ENCODE data around the gene CCDC33. TPM values are rescaled to one million over a fixed set of nuclear protein-coding genes. Genes with fewer than 3 reads are reported as not detected.

The CCDC33 gene
- total RNA-seq, 1 donor from 2014 or later, result 3.4 TPM

DNA sequence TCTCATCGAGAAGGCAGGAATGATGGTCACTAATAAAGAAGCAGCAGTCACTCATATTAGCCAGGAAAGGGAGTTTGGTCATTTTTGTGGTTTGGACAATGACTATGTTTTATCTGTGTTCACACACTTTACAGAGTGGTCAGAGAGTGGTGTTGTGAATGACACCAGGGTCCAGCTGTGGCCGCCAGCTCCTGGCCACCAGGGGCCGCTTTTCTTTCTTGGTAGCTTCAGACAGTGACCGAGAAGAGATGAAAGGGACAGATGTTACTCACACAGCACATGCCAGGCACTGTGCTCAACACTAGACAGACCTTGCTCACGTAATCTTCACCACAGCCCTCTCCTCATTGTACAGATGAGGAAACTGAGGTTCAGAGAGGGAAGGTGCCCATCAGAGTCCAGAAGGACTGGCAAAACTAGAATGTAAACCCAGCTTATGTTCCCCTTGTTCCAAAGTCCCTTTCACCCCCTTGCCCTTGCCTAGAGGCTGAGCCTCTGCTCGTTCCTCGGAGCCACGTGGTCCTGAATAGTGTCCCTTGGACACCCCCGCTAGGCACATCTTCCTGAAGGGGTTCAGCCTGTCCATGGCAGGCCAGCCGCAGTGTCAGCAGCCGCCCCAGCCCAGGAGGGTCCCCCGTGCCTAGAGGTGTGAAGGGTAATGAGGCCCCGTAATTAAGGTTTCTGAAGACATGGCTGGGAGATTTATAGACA lies 75.8 kb downstream of the CCDC33 start:
- no peak for DNase-seq (ENCODE audit: low spot score)

DNA sequence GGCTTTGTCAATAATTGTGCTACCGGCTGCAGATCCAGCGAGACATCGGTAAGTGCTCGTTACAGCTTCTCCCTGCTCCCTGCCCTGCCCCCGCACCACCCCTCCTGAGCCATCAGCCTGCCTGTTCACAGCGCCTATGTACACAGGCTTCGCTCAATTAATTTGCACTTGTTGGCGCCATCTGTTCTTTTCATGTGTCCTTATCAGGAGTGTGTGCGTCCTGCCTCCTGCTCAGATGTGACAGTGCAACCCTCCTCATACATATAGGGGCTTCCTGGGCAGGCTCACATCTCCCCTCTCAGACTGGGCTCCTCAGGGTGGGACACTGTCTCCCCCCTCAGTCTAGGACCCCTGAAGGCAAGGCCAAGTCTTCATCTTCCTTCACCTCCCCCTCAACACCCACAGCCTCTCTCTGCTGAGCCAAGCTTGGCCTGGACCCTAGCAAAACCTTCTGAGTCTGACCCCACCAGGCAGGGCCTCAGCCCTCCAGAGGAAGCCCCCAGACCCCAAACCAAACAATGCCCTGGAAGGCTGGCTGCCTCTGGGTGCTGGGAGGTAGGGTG lies 76.4 kb downstream of the CCDC33 start:
- DNase-seq (ENCODE audit: low spot score), result no peak

DNA sequence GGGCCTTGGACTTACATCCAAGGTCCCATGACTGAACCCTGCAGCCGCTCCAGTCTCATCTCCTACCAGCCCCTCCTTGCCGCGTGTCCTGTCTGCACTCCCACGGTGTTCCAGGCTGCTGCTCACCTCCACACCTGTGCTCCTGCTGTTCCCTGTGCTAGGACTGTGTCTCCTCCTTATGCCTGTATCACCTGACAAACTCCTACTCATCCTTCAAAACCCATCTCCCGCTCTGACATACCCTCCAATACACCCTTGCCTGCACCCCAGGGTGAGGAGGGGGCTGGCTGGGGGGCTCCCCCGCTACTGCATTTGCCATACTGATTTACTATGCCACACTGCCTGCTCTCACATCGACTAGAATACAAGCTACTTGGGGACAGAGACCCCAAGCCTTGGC lies 77.8 kb downstream of the CCDC33 start:
- no peak for DNase-seq (ENCODE audit: low spot score)

DNA sequence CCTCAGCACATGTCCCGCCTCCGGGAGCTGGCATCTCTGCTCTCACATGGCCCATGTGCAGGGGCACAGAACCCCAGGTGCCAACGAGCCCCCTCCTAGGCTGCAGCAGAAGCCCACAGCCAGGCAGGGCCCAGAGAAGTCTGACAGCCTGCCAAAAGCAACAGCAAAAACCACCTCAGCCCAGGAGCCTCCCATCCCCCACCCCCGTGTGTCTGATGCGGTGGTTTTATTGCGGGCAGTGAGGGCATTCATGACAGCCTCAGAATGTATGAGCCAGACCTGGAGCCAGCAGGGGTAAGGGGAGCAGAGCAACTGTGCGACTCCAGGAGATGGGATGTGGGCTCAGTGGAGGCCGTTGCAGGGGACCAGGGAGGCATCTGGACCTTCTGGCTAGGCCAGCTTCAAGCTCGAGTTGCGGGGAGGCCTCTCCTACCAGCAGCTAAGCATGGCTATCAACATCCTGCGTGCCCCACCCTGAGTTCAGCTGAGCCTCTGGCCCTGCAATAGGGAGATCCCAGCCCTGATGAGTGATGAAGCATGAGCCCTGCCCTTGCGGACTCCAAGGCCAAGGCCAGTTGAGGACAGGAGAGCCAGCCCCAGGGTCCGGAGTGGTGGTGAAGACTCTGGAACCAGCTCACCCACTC lies 78.8 kb downstream of the CCDC33 start:
- peak; percentile 66 for DNase-seq (ENCODE audit: low spot score)

DNA sequence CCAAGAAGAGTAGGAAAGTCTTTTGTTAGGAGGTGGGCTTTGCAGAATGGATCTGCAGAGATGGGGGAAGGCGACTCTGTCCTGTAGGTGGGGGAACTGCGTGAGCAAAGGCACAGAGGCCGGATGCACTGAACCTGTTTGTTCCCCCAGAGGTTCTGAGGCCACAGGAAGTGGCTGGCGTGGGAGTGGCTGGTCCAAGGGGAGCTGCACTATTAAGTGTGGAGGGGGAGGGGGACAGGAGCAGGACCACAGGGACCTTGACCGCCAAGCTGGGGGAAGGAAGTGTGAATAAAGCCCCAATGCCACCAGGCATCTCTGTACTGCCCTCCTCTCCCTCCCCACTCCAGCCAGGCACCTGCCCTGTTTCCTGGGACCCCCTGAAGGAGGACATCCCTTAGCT lies 79.5 kb downstream of the CCDC33 start:
- DNase-seq (ENCODE audit: low spot score), result no peak

DNA sequence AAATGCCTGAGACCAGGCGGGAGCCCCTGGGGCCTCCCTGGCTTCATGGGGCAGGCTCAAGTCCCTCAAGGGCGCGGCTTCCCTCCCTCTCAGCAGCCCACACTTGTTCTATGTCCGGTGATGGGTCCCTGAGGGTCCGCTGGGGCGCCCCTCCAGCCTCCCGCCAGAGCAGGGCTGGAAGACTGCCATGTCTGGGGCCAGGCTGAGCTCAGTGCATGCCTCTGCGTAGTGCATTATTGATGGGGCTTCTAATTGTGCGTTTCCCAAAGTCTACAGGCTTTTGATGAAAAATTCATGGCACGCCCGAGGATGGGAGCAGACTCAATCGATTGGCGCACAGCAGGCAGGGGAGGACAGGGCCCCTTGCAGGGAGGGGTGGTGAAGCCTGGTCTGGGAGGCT lies 80.0 kb downstream of the CCDC33 start:
- DNase-seq (ENCODE audit: low spot score), result peak; percentile 60

DNA sequence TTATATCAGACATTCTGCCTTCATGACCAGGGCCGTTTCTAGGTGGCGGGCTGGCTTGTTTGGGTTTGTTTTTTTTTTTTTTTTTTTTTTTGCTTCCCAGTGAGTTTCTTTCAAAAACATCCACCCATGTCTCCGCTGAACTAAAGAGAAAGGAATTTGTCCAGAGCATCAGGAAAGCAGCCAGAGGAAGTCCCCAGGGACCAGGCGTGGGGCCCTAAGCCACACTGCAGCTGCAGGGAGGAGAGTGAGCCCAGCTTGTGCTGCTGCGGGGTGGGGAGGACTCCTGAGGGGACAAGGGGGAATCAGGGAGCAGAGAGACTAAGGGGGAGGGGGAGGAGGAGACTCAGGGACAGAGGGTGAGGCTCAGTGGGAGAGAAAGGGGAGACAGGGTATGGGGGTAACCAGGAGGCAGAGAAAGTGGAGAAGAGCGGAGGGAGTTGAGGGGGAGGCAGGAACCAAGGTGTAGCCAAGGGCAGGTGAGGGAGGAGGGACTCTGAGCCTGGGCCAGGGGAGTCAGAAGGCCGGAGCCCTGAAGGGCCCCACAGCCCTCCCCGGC lies 81.8 kb downstream of the CCDC33 start:
- peak; percentile 96 for DNase-seq (ENCODE audit: low spot score)

DNA sequence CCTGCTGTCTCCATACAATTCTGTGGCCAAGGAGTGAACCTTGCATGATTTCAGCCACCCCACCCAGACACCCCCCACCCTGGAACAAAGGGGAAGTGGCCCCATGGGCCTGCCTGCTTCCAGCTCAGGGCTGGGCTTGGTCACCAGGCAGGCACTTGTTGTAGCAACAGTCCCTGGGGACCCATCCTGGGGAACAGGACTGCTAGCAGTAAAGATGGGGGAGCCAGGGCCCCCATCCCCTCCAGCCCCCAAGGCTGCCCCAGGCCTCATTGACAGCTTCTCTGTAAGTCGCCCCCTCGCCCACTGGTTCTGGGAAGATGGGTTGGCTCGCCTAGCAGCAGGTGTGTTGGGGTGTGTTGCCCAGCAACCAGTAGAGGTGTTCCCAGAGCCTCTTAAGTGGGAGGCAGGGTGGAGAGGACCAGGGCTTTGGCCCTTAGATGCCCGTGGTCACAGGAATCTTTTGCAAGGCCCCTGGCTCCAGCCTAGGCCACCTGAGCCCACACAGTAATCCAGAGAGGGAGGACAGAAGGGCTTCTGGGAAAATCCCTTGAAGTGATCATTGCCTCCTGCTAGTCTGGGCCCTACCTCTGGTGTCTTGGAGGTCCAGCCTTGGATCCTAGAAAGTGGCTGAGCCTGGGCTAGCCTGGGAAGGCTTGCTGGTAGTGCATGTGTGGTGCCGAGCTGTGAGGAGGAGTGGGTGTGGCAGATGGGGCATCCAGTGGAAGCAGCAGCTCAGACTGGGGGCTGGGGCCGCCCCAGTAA lies 82.4 kb downstream of the CCDC33 start:
- peak; percentile 56 for DNase-seq (ENCODE audit: low spot score)

DNA sequence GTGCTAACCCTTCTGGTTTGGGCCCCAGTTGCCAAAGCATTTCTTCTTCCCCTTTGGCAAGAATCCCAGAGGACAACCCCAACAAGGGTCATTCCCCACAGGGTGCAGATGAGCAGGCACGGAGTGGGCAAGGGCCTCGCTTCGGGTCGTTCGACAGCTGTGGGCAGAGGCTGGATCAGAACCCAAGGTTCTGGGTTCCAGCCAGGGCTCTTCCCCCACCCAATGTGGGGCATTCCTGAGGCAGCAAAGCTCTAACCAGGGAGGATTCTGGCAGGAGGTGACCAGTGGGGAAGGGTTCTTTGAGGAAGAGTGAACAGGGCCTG lies 83.0 kb downstream of the CCDC33 start:
- DNase-seq (ENCODE audit: low spot score), result no peak

DNA sequence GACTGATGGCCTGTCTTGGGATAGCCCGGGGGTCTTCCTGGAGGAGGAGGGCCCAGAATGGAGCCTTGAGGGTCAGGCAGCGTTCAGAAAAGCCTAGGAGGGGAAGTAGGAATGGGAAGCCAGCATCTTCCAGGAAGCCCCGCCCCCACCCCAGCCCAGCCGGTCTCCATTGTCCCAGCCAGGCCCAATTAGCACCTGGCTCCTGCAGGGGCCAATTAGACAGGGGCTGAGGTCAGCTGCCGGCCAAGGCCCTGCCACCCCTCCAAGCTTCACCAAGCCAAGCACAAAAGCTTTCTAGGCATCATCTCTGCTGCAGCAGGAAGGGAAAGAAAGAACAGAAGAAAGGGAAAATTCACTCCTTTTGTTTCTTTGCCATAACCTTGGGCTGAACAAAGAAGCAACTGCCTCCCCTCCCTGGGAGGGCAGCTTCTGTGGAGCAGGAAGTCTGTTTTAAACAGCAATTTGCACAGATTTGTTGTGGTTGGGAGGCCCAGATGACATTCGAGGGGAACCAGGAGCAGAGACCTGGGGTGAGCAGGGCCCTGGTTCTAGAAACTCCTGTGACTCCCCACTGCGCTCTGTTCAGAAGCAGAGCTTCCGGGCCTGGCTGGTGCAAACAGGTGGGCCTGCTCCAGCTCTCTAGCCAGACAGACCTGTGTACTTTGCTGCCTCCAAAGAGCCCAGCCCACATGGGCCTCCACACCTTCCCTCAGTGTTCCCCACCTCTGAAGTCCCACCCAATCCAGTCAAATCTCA lies 83.6 kb downstream of the CCDC33 start:
- no peak for DNase-seq (ENCODE audit: low spot score)

DNA sequence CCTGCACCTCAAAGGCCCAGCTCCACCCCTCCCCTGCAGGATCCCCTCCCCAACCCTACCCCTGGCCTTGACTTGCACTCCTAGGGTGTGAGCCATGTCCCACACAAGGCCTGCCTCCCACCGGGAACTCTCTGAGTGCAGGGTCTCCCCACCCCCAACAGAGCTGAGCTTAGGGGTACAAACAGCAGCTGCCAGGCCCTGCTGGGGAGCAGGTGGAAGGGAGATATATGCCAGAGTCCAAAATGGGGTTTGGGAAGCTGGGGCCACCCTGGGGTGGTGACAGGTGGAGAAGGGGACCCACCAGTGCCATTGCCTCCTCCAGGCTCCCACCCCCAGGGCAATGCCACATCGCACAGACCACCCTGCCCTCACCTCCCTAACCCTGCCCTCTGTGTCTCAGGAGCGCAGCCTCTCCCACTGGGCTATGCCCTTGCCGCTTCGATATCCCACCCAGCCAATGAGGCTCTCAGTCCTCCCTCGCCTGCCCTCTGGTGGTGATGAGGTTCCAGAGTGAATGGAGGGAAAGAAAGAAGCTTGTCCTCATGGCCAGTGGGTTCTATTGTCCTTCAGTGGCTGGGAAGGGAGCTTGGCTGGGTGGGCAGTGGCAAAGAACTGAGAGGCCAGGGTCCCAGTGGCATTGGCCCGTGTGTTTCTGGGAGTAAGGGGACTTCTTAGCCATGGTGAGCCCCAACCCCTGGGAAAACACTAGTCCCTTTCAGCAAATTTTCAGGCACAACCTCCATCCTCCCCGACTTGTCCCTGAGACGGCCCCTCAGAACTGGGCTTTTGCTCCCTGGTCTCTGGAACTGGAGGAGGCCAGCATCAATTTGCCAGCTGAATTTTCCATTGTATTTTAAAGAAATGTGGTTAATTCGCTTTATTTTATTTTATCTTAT lies 84.5 kb downstream of the CCDC33 start:
- DNase-seq (ENCODE audit: low spot score), result peak; percentile 66

DNA sequence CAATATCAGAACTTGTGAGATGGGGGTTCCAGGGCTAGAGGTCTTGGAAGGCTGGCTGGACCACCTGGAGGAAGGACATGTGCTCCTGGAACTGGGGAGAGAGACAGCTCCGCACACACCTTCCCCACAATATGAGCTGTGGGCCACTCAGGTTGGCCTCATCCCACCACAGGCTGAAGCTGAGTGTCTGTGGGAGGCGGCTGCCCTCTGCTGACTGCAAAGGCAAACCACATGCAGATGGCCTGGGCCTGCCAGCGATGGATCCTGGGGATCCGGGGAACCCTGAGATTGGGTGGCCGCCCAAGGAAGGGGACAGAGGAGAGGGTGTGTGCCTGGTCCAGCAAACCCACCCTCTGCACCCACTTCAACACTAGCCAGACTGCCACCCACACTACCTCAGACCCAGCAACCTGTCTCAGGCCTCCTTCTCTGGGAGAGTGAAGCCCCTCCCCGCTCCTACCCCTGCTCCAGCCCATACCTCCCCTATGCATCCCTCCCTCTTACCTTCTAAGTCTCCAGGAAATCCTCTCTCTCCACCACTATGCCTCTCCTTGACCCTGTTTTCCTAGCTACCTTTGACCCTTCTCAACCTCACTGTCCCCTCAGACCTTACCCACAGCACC lies 86.5 kb downstream of the CCDC33 start:
- DNase-seq (ENCODE audit: low spot score), result peak; percentile 64

DNA sequence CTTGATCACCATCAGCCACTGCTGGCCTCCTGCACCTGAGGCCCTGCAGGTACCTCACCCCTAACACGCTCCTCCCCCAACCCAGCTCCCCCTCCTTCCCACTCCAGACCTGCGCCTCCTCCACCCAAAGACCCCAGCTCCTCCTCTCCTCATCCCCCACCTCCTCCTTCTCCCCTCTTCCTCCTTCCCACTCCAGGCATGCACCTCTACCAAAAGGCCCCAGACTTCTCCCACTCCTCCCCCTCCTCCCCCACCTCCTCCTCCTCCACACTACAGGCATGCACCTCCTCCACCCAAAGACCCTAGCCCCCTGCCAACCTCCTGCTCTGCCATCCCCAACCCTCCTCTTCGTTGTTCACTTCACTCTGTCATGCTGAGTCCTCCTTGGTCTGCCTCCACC lies 88.6 kb downstream of the CCDC33 start:
- no peak for DNase-seq (ENCODE audit: low spot score)

DNA sequence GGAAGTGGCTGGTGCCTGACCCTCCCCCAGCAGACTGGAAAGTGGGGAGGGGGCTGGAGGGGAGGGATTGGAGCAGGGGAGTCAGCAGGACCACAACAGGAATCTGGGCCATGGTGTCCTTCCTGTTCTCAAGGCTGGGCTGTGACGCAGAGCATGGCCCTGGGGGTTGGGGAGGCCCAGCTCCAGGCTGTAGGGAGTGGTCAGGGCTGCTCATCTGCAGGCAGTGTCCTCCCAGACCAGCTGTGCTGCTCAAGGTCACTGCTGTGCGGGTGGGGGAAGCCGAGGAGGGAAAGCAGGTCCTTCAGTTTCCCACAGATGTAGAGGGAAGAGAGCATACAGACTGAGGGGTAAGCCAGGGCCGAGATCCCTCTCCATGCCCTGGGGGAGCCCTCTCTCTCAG lies 90.6 kb downstream of the CCDC33 start:
- peak; percentile 64 for DNase-seq (ENCODE audit: low spot score)

DNA sequence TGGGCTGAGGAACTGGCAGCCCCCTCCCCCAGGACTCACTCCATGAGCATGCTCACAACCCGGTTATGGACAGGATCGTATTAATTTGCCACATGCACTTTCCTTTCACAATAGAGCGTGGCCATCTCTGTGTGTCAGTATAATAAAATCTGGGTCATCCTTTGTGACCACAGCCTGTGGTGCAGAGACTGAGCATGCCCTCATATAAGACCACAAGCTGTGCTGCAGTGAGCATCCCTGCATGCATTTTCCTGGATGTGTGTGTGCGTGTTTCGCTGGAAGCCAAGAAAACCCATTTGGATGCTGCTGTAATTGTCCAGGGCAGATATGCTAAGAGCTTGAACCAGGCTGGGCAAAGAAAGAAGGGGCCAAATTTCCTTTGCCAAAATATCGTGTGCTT lies 91.6 kb downstream of the CCDC33 start:
- no peak for DNase-seq (ENCODE audit: low spot score)

DNA sequence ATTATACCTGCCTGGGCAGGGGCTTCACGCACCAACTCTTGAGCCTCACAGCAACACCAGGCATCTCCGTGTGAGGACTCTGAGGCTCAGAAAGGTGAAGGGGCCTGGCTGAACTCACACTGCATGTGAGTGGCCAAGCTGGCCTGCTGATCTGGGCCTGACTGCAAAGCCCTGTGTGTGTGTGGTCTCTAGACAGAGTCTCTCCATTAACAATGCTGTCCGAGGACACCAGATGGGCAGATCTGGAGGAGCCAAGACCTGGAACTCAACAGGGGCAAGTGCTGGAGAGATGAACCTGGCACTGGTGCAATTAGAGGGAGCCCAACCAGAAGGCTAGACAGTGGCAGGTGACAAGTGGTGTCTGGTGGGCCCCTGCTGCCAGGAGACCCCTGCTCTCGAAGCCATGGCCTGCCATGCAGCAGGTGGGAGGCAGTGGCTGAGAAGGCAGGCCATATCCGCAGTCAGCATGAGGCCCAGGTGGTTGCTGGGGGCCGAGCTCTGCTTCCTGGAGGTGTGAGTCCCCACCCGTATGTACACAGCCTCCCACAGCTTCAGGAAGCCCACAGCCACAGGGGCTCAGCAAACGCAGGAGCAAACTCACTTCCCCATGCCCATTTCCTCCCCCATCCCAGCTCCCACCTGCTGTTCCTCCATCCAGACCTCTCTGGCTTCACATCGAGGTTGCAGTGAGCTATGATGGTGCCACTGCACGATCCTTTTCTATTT lies 92.4 kb downstream of the CCDC33 start:
- no peak for DNase-seq (ENCODE audit: low spot score)

DNA sequence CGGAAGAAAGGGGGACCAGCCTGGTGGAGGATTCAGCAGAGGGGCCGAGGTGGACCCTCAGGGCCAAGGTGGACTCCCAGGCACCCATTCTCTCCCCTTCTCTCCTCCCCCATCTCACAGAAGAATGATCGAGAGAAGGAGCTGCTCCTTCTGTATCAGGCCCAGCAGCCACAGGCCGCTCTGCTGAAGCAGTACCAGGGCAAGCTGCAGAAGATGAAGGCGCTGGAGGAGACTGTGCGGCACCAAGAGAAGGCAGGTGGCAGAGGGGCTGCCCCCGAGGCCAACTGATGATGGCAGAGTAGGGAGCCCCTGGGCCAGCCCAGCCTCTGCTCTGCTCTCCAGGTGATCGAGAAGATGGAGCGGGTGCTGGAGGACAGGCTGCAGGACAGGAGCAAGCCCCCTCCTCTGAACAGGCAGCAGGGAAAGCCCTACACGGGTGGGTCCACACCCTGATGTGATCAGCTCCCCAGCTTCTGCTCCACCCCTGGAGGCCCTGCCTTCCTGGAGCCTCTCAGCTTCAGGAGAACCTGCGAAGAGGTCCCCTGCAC lies 94.8 kb downstream of the CCDC33 start:
- DNase-seq (ENCODE audit: low spot score), result no peak

DNA sequence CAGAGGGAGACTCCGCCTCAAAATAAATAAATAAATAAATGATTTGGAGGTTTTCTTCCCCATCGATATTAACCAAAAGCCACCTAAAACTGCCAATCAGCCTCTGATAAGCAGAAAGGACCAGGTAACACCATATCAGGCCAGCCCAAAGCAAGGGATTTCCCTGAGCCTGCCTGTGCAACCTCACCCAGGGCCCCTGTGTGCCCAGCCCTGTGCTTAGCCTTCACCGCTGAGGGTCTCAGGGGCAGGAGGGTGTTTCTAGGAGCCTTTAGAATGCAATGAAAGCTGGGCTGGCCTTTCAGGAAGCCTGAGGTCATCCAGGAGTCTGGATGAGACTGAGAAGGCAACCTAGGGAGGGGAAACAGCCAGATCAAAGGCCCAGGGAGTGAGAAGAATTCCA lies 95.9 kb downstream of the CCDC33 start:
- no peak for DNase-seq (ENCODE audit: low spot score)

DNA sequence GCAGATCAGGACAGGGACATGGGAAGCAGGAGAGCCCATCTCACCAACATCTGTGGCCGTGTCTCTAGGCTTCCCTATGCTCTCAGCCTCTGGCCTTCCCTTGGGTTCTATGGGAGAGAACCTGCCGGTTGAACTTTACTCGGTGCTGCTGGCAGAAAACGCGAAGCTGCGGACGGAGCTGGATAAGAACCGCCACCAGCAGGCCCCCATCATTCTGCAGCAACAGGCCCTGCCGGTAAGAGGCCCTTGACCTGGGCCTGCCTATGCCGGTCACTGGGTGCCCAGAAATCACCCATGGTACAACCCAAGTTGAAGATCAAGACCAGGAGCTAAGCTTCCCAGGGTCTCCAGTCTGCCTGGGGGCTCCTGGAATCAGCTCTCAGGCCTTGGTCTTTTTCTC lies 96.5 kb downstream of the CCDC33 start:
- no peak for DNase-seq (ENCODE audit: low spot score)
